Stomach (tissue), 4 donors: ENCODE data around the gene PRR5L.

Experiments
- CTCF ChIP-seq, 7 experiments: fragments of 450-650 bp in 4 of 7; fragments of 200-600 bp in 3 of 7; sonication (generic) in 3 of 7; IDR thresholded peaks; one replicate each; pipeline ENCODE4 v1.5.1; 2016 to 2019; ENCODE audit warnings: antibody characterized with exemption in 7 of 7, control low read depth in 2 of 7, mild to moderate bottlenecking in 1 of 7
- POLR2A ChIP-seq, 4 donors: fragments of 450-650 bp; IDR thresholded peaks; one replicate each; pipeline ENCODE4 v1.6.1; 2016; ENCODE audit warnings: antibody characterized with exemption in 4 of 4, control low read depth in 2 of 4, mild to moderate bottlenecking in 1 of 4, moderate library complexity in 1 of 4
- POLR2AphosphoS5 ChIP-seq, 3 donors: sonication (generic); formaldehyde crosslinking; IDR thresholded peaks; one replicate each; pipeline ENCODE4 v1.6.1; 2016; ENCODE audit warnings: antibody characterized with exemption in 3 of 3

DNA sequence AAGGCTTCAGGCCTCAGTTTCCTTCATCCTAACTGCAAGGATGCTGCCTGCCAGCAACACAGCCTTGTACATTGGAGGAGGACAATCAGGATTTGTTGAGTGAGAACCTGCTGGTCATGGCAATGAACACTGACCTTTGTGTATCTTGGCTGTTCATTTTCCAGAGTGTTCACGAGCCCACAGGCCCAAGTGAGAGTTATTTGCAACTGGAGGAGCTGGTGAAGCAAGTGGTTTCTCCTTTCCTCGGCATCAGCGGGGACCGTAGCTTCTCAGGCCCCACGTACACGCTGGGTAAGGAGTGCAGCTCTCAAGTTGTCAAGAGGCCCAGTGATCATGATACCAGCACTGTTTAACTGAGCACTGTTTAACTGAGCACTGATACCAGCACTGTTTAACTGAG is 155.0 kb downstream of the PRR5L start:
- TF ChIP-seq POLR2AphosphoS5 (IDR thresholded peaks at IDR 0.05) = no peak
- TF ChIP-seq CTCF (IDR thresholded peaks at IDR 0.05) = no peak
- no peak for TF ChIP-seq POLR2A (IDR thresholded peaks at IDR 0.05)
